ENCODE measurements around the gene RPS14.
"Not testable (repeated sequence)": the region's sequence is repeated elsewhere in the genome, so short reads cannot be mapped to it uniquely, and the experiment has no call there.

The RPS14 gene

GRCh38 chr5:150446088-150446487 is 3.5 kb downstream of the RPS14 start:
- DNase-seq (ENCODE audit: low spot score): no peak
- FAIRE-seq: no peak

GRCh38 chr5:150444770-150445169 is 4.8 kb downstream of the RPS14 start:
- DNase-seq (ENCODE audit: low spot score): no peak
- FAIRE-seq: no peak

GRCh38 chr5:150443242-150444075 is 6.1 kb downstream of the RPS14 start:
- FAIRE-seq (no peak), DNase-seq (ENCODE audit: low spot score) (no peak)

- FAIRE-seq (no peak), DNase-seq (ENCODE audit: low spot score) (no peak)
These were observed 6.8 kb downstream of the RPS14 start for GRCh38 chr5:150442699-150443080.

GRCh38 chr5:150441813-150442698 is 7.5 kb downstream of the RPS14 start:
- FAIRE-seq (no peak), DNase-seq (ENCODE audit: low spot score) (no peak)

GRCh38 chr5:150440948-150441812 is 8.4 kb downstream of the RPS14 start:
- DNase-seq (ENCODE audit: low spot score) (no peak), FAIRE-seq (no peak)

GRCh38 chr5:150438873-150439546 is 10.5 kb downstream of the RPS14 start:
- DNase-seq (ENCODE audit: low spot score) (peak; percentile 62), FAIRE-seq (no peak)

- DNase-seq (ENCODE audit: low spot score) (peak; percentile 91), FAIRE-seq (peak; percentile 89)
These were observed 13.3 kb downstream of the RPS14 start for GRCh38 chr5:150436141-150436680.

GRCh38 chr5:150434464-150434863 is 15.1 kb downstream of the RPS14 start:
- DNase-seq (ENCODE audit: low spot score) (peak; percentile 46), FAIRE-seq (no peak)

- no peak for DNase-seq (ENCODE audit: low spot score)
- no peak for FAIRE-seq
These were observed 18.0 kb downstream of the RPS14 start for GRCh38 chr5:150431574-150431973.

- DNase-seq (ENCODE audit: low spot score): no peak
- no peak for FAIRE-seq
These were observed 18.5 kb downstream of the RPS14 start for GRCh38 chr5:150431048-150431447.

- no peak for FAIRE-seq
- no peak for DNase-seq (ENCODE audit: low spot score)
These were observed 20.1 kb downstream of the RPS14 start for GRCh38 chr5:150429410-150429873.

GRCh38 chr5:150428978-150429377 is 20.6 kb downstream of the RPS14 start:
- FAIRE-seq (no peak), DNase-seq (ENCODE audit: low spot score) (no peak)

GRCh38 chr5:150428106-150428876 is 21.2 kb downstream of the RPS14 start:
- DNase-seq (ENCODE audit: low spot score): no peak
- FAIRE-seq: no peak

- DNase-seq (ENCODE audit: low spot score); FAIRE-seq: not testable (repeated sequence)
These were observed 23.4 kb downstream of the RPS14 start for GRCh38 chr5:150426165-150426564.

GRCh38 chr5:150422758-150423157 is 26.8 kb downstream of the RPS14 start:
- DNase-seq (ENCODE audit: low spot score) (no peak), FAIRE-seq (no peak)

- FAIRE-seq: no peak
- no peak for DNase-seq (ENCODE audit: low spot score)
These were observed 27.5 kb downstream of the RPS14 start for GRCh38 chr5:150422075-150422474.

- DNase-seq (ENCODE audit: low spot score): no peak
- no peak for FAIRE-seq
These were observed 29.8 kb downstream of the RPS14 start for GRCh38 chr5:150419630-150420270.
